ENCODE measurements around the gene CYFIP2. TPM values are rescaled to one million over a fixed set of nuclear protein-coding genes. Genes with fewer than 3 reads are reported as not detected.

Gene CYFIP2
- total and polyA plus RNA-seq, 2 of the 8 experiments (the other 6 are each of a cell fraction or from before 2014, with no cell fraction given) = 45.1 to 80.6 TPM

DNA sequence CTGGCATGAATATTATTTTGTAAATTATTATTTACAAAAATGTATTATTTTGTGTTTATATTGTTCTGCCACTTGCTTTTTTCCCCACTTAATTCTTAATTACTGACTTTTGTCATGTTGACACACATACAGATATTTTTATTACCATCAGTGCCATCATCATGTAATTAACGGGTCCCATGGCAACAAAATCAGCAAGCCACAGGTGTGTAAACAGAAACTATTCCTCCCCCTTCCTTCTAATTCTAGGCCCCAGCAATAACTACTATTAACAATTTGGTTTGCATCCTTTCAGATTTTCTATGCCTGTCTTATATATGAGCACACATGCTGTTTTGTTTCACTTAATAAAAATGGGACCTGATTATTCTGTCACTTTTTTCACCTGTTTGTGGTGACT is 29.3 kb downstream of the CYFIP2 start (continued):
- TF ChIP-seq POLR2AphosphoS5 (IDR thresholded peaks at IDR 0.05; ENCODE audit: low read depth, low read length) (no peak), NRF1 (IDR thresholded peaks at IDR 0.05; ENCODE audit: low read depth, low read length) (no peak)

Measured in H1 (cell line).